Measurements from ENCODE around the gene PAX2. TPM values are rescaled to one million over a fixed set of nuclear protein-coding genes. Genes with fewer than 3 reads are reported as not detected.
A peak's percentile ranks its signal among the peaks of the same experiment; 100 is the strongest.

PAX2 gene
- total and polyA plus RNA-seq, 2 of the 8 experiments (the other 6 are each of a cell fraction or from before 2014, with no cell fraction given): 0.02 TPM; not detected in 1

DNA sequence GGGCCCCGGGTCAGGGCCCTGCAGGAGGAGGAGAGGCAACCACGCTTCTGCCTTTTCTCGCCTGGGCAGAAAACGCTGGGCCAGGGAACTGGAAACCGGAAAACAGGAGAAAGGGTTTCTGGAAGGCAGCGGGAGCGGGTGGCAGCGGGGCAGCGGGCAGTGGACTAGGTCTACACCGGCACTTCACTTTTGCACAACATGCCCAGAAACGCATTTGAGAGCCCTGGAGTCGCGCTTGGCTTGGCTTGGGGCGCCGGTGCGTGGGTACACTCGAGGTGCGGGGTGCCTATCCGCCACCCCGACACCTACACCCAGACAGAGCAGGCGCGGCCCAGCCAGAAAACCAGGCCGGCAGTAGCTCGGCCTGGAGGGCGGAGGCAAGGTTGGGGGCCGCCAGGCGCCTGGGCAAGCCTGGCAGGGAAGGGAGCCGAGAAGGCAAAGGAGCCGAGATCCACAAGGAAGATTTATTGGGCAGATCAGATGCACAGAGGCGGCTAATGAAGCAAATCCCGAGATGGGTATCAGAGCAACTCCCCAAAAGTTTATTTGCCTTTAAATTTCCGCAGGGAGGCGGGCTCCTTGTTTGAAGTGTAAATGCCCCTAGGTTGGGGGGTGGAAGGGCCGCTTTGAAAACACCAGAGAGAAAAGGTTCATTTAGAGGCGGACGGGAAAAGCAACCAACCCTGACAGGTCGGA lies 3.2 kb upstream of the PAX2 start:
- Histone ChIP-seq H2AK5ac (ENCODE audit: low read depth, low read length) (no peak overlapping the region), H2BK5ac (ENCODE audit: low read depth, low read length) (no peak overlapping the region), H3K9me3 (ENCODE audit: insufficient read depth in 2 of 2, low read depth in 1 of 2, low read length in 1 of 2) (no peaks in the 10 kb centered on the region), H3K27me3 (replicated peaks in 1 of 4; ENCODE audit: control insufficient read depth in 3 of 4, extremely low read depth in 1 of 4, insufficient read depth in 3 of 4, low read length in 3 of 4) (peaks cover 80 to 94% (median 92%) of the 10 kb centered on the region in 4 experiments), H2BK120ac (replicated peaks; ENCODE audit: low read depth, low read length) (no peak overlapping the region), H2BK20ac (ENCODE audit: low read length) (no peak overlapping the region), H3K27ac (ENCODE audit: low read depth, low read length) (no peak overlapping the region), H2BK12ac (ENCODE audit: low read depth, low read length) (no peak overlapping the region; the same call in 1 of the 2 replicates), H3K14ac (ENCODE audit: insufficient read length) (no peak overlapping the region), H3K4me3 (ENCODE audit: extremely low read depth in 1 of 4, insufficient read depth in 2 of 4, low read depth in 3 of 4, low read length in 4 of 4) (peak overlapping the region in 1 of 4 experiments; percentile 45; a peak in 2 of 8 replicates), H3K9ac (replicated peaks in 1 of 4; ENCODE audit: extremely low read depth in 1 of 4, low read depth in 3 of 4, low read length in 3 of 4) (no peak overlapping the region), H3K79me2 (ENCODE audit: control insufficient read depth in 1 of 2, insufficient read depth in 2 of 2, low read length in 2 of 2) (no peaks in the 10 kb centered on the region), H2AFZ (ENCODE audit: low read length) (no peak overlapping the region), H3K18ac (ENCODE audit: extremely low read depth, low read length) (no peak overlapping the region; the same call in 1 of the 2 replicates), H3K4me1 (replicated peaks in 1 of 4; ENCODE audit: control insufficient read depth in 3 of 4, insufficient read depth in 4 of 4, low read length in 3 of 4) (peaks cover 0 to 36% (median 29%) of the 10 kb centered on the region in 4 experiments; a peak in 6 of 7 replicates), H4K20me1 (replicated peaks in 1 of 2; ENCODE audit: control insufficient read depth in 1 of 2, insufficient read depth in 2 of 2, low read length in 2 of 2) (peaks cover 22 to 24% of the 10 kb centered on the region in 2 experiments), H3K23me2 (ENCODE audit: low read depth, low read length) (peaks cover 8% of the 10 kb centered on the region; the same call in 1 of the 2 replicates), H3K56ac (replicated peaks; ENCODE audit: insufficient read length, low read depth, low read length) (no peak overlapping the region), H3K36me3 (ENCODE audit: control insufficient read depth in 2 of 4, insufficient read depth in 4 of 4, low read length in 3 of 4) (peaks cover 0 to 4% (median 0%) of the 10 kb centered on the region in 4 experiments; a peak in 1 of 8 replicates), H4K8ac (ENCODE audit: extremely low read depth, insufficient read depth, low read length) (no peak overlapping the region), H4K91ac (replicated peaks; ENCODE audit: insufficient read length, low read length) (no peak overlapping the region), H4K5ac (ENCODE audit: insufficient read length, low read depth, low read length) (no peak overlapping the region), H3K79me1 (ENCODE audit: low read depth, low read length) (no peaks in the 10 kb centered on the region), H3K23ac (ENCODE audit: insufficient read length) (no peak overlapping the region), H3K4me2 (ENCODE audit: insufficient read depth in 1 of 2, low read depth in 2 of 2, low read length in 2 of 2) (peak overlapping the region; percentile 38 to 49), H3K4ac (replicated peaks; ENCODE audit: insufficient read length, low read depth, low read length) (no peak overlapping the region), H2BK15ac (ENCODE audit: low read length) (no peak overlapping the region)
- ChIA-PET CTCF (ENCODE audit: partially characterized antibody) (interaction anchor here (0.7 to 7.5 kb wide), 39 partner anchors 8 to 829 kb away, joined by 3 to 110 read pairs (median 9); partner anchors contain the start of genes HIF1AN and SEC31B), POLR2A (ENCODE audit: partially characterized antibody) (interaction anchor here (0.9 to 3.1 kb wide), 5 partner anchors 17 to 180 kb away, joined by 4 to 18 read pairs (median 7); no protein-coding TSS in a partner anchor)
- FAIRE-seq (no peak), DNase-seq (ENCODE audit: low read depth in 1 of 2, low spot score in 2 of 2) (peak in 1 of 2 experiments; percentile 67)
- 2% methylated on average over 35 of the region's 37 CpGs; no CpG with 5 or more reads in 1 of the 2 experiments for WGBS, 2 experiments (ENCODE audit: extremely low coverage in 1 of 2, insufficient coverage in 1 of 2, insufficient read length in 1 of 2, insufficient replicate concordance in 2 of 2, low coverage in 1 of 2, low lambda C conversion rate in 2 of 2, missing lambda C conversion rate in 1 of 2)
- TF ChIP-seq SP2 (IDR thresholded peaks at IDR 0.05; ENCODE audit: low read length) (no peak), RAD21 (IDR thresholded peaks at IDR 0.05 in 1 of 2, conservative IDR thresholded peaks at IDR 0.05 in 1 of 2; ENCODE audit: low read depth in 2 of 2, low read length in 2 of 2) (no peak), GTF2F1 (IDR thresholded peaks at IDR 0.05; ENCODE audit: borderline replicate concordance, low read depth, low read length) (no peak), CBX8 (IDR thresholded peaks at IDR 0.05; ENCODE audit: borderline replicate concordance, low read depth, low read length) (peak; percentile 92; the same call in 1 of the 2 replicates), CBX5 (IDR thresholded peaks at IDR 0.05; ENCODE audit: low read depth, low read length) (no peak), SP4 (IDR thresholded peaks at IDR 0.05; ENCODE audit: low read length) (no peak), CHD2 (IDR thresholded peaks at IDR 0.05; ENCODE audit: low read length) (no peak), TCF12 (IDR thresholded peaks at IDR 0.05; ENCODE audit: low read depth, low read length) (no peak), EZH2 (IDR thresholded peaks at IDR 0.05; ENCODE audit: low read depth, low read length, severe bottlenecking) (peak; percentile 89), SUZ12 (IDR thresholded peaks at IDR 0.05; ENCODE audit: low read length) (peak; percentile 94)
- TF ChIP-seq, protein P1, sequence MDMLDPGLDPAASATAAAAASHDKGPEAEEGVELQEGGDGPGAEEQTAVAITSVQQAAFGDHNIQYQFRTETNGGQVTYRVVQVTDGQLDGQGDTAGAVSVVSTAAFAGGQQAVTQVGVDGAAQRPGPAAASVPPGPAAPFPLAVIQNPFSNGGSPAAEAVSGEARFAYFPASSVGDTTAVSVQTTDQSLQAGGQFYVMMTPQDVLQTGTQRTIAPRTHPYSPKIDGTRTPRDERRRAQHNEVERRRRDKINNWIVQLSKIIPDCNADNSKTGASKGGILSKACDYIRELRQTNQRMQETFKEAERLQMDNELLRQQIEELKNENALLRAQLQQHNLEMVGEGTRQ (IDR thresholded peaks at IDR 0.05; ENCODE audit: low read length): no peak

Measured in H1 (cell line).